Measurements from ENCODE around the gene WASHC4. TPM values are rescaled to one million over a fixed set of nuclear protein-coding genes. Genes with fewer than 3 reads are reported as not detected.

WASHC4 gene
- total RNA-seq, 1 experiment from 2014 or later: 42.9 TPM

GRCh38 chr12:105084251-105085250 is 23.0 kb upstream of the WASHC4 start, which contains the start of gene ALDH1L2 (continued):
- TF ChIP-seq GTF2I (CRISPR knock-in tag; conservative IDR thresholded peaks at IDR 0.05) (no peak), ZNF138 (CRISPR knock-in tag; conservative IDR thresholded peaks at IDR 0.05) (no peak), ATF6 (CRISPR knock-in tag; IDR thresholded peaks at IDR 0.05) (no peak), ZBTB43 (CRISPR knock-in tag; IDR thresholded peaks at IDR 0.05) (no peak), SP1 (CRISPR knock-in tag; conservative IDR thresholded peaks at IDR 0.05) (peak; percentile 68), ATF3 (CRISPR knock-in tag; conservative IDR thresholded peaks at IDR 0.05) (no peak; the same call in 1 of the 2 replicates), IRF1 (CRISPR knock-in tag; IDR thresholded peaks at IDR 0.05) (no peak), E2F1 (CRISPR knock-in tag; IDR thresholded peaks at IDR 0.05) (no peak), ZNF219 (CRISPR knock-in tag; IDR thresholded peaks at IDR 0.05; ENCODE audit: borderline replicate concordance) (0 out of 2 replicates have a peak, but pooled peaks have one; percentile 42), ZNF281 (CRISPR knock-in tag; IDR thresholded peaks at IDR 0.05) (no peak), ZNF532 (CRISPR knock-in tag; IDR thresholded peaks at IDR 0.05; ENCODE audit: borderline replicate concordance) (no peak), ATF1 (CRISPR knock-in tag; IDR thresholded peaks at IDR 0.05) (no peak), SMAD4 (CRISPR knock-in tag; IDR thresholded peaks at IDR 0.05) (no peak), ZBTB21 (CRISPR knock-in tag; IDR thresholded peaks at IDR 0.05; ENCODE audit: borderline replicate concordance) (no peak), ZNF416 (CRISPR knock-in tag; IDR thresholded peaks at IDR 0.05) (no peak), NR3C1 (CRISPR knock-in tag; conservative IDR thresholded peaks at IDR 0.05; ENCODE audit: low read depth) (0 out of 2 replicates have a peak, but pooled peaks have one; percentile 68), ELF4 (CRISPR knock-in tag; IDR thresholded peaks at IDR 0.05; ENCODE audit: low read depth) (no peak), PREB (CRISPR knock-in tag; IDR thresholded peaks at IDR 0.05; ENCODE audit: borderline replicate concordance) (no peak), ERG (CRISPR knock-in tag; IDR thresholded peaks at IDR 0.05) (no peak), NFE2L1 (CRISPR knock-in tag; IDR thresholded peaks at IDR 0.05) (no peak), TEAD4 (CRISPR knock-in tag; IDR thresholded peaks at IDR 0.05) (no peak), GRHL2 (CRISPR knock-in tag; IDR thresholded peaks at IDR 0.05; ENCODE audit: insufficient replicate concordance, severe bottlenecking) (no peak)
